Measurements from ENCODE around the gene FOXJ1. TPM values are rescaled to one million over a fixed set of nuclear protein-coding genes. Genes with fewer than 3 reads are reported as not detected.

Gene FOXJ1
- total and polyA plus RNA-seq, 5 experiments from 2014 or later, result 0.28 to 3.7 (median 2.8) TPM

GRCh38 chr17:76150712-76151622, 9.9 kb upstream of the FOXJ1 start:
- no peaks in the 10 kb centered on the region for H3K9me3 Mint-ChIP-seq
- no peaks in the 10 kb centered on the region for H3K27me3 Mint-ChIP-seq
- peak overlapping the region; percentile 95 to 100 (median 98) for H3K27ac Mint-ChIP-seq
- H3K4me1 Mint-ChIP-seq, result peaks cover 25 to 85% (median 76%) of the 10 kb centered on the region in 4 donors
- H3K4me3 Mint-ChIP-seq, result peak overlapping the region in 7 of 10 donors; percentile 56 to 95 (median 83)
- peaks cover 9 to 54% (median 41%) of the 10 kb centered on the region in 3 donors for H3K36me3 Mint-ChIP-seq
- POLR2A ChIA-PET, result interaction anchor here (0.5 to 11.3 kb wide), 23 partner anchors 8 to 366 kb away, joined by 3 to 156 read pairs (median 6); partner anchors contain the start of genes FOXJ1, RNF157, UBALD2 and UNK
- DNase-seq (no peak), ATAC-seq (no peak)

- Mint-ChIP-seq H3K36me3 (peaks cover 9 to 41% (median 35%) of the 10 kb centered on the region in 3 donors), H3K4me1 (peaks cover 30 to 88% (median 76%) of the 10 kb centered on the region in 4 donors), H3K4me3 (peak overlapping the region in 1 of 10 donors; percentile 4), H3K27ac (peak overlapping the region; percentile 40 to 99 (median 94)), H3K9me3 (no peaks in the 10 kb centered on the region), H3K27me3 (no peaks in the 10 kb centered on the region)
- POLR2A ChIA-PET, result interaction anchor here (1.1 to 9.1 kb wide), 5 partner anchors 20 to 293 kb away, joined by 3 to 156 read pairs (median 31); no protein-coding TSS in a partner anchor
- DNase-seq, result no peak
- no peak for ATAC-seq
Measured at GRCh38 chr17:76149214-76149613, 8.2 kb upstream of the FOXJ1 start.

- H3K9me3 Mint-ChIP-seq, result no peaks in the 10 kb centered on the region
- H3K4me1 Mint-ChIP-seq, result peaks cover 29 to 87% (median 75%) of the 10 kb centered on the region in 4 donors
- no peak overlapping the region for H3K4me3 Mint-ChIP-seq
- ATAC-seq (no peak), DNase-seq (no peak)
- POLR2A ChIA-PET, result interaction anchor here (8.7 to 9.1 kb wide), 2 partner anchors 22 to 32 kb away, joined by 79 to 156 read pairs; no protein-coding TSS in a partner anchor
- H3K27ac Mint-ChIP-seq, result peak overlapping the region in 5 of 10 donors; percentile 97 to 100 (median 99)
- no peaks in the 10 kb centered on the region for H3K27me3 Mint-ChIP-seq
- peaks cover 9 to 31% (median 31%) of the 10 kb centered on the region in 3 donors for H3K36me3 Mint-ChIP-seq
Measured at GRCh38 chr17:76148015-76148326, 6.9 kb upstream of the FOXJ1 start.

GRCh38 chr17:76147211-76148014, 6.4 kb upstream of the FOXJ1 start:
- no peak for DNase-seq
- no peak overlapping the region for H3K4me3 Mint-ChIP-seq
- no peak for ATAC-seq
- H3K36me3 Mint-ChIP-seq, result peaks cover 9 to 31% (median 27%) of the 10 kb centered on the region in 3 donors
- no peaks in the 10 kb centered on the region for H3K9me3 Mint-ChIP-seq
- no peaks in the 10 kb centered on the region for H3K27me3 Mint-ChIP-seq
- H3K4me1 Mint-ChIP-seq, result peaks cover 33 to 87% (median 75%) of the 10 kb centered on the region in 4 donors
- POLR2A ChIA-PET, result interaction anchor here (0.8 to 9.1 kb wide), 4 partner anchors 9 to 124 kb away, joined by 3 to 168 read pairs (median 114); no protein-coding TSS in a partner anchor
- peak overlapping the region; percentile 96 to 100 (median 98) for H3K27ac Mint-ChIP-seq

- Mint-ChIP-seq H3K27me3 (no peaks in the 10 kb centered on the region), H3K4me3 (peak overlapping the region; percentile 50 to 88 (median 80)), H3K9me3 (no peaks in the 10 kb centered on the region), H3K27ac (peak overlapping the region; percentile 96 to 100 (median 98)), H3K4me1 (peaks cover 38 to 86% (median 75%) of the 10 kb centered on the region in 4 donors), H3K36me3 (peaks cover 9 to 21% (median 20%) of the 10 kb centered on the region in 3 donors)
- POLR2A ChIA-PET, result interaction anchor here (0.6 to 7.8 kb wide), 15 partner anchors 9 to 230 kb away, joined by 3 to 168 read pairs (median 8); partner anchors contain the start of gene UBALD2
- ATAC-seq (peak; percentile 0 to 10), DNase-seq (no peak)
Measured at GRCh38 chr17:76146053-76146851, 5.2 kb upstream of the FOXJ1 start.

- Mint-ChIP-seq H3K4me1 (peaks cover 35 to 82% (median 71%) of the 10 kb centered on the region in 4 donors), H3K4me3 (peak overlapping the region; percentile 50 to 88 (median 80)), H3K27ac (peak overlapping the region; percentile 96 to 100 (median 98)), H3K9me3 (no peaks in the 10 kb centered on the region), H3K27me3 (peaks cover 0 to 1% (median 0%) of the 10 kb centered on the region in 5 donors), H3K36me3 (peaks cover 5 to 15% (median 14%) of the 10 kb centered on the region in 3 donors)
- ATAC-seq (peak; percentile 41 to 56), DNase-seq (peak in 9 of 10 donors; percentile 42 to 77 (median 57))
- POLR2A ChIA-PET, result interaction anchor here (0.6 to 7.8 kb wide), 20 partner anchors 10 to 134 kb away, joined by 3 to 168 read pairs (median 4); partner anchors contain the start of gene UBALD2
Measured at GRCh38 chr17:76145231-76146052, 4.4 kb upstream of the FOXJ1 start.

- ATAC-seq, result no peak
- H3K27me3 Mint-ChIP-seq, result peaks cover 0 to 2% (median 0%) of the 10 kb centered on the region in 5 donors
- no peak for DNase-seq
- H3K27ac Mint-ChIP-seq, result peak overlapping the region; percentile 92 to 100 (median 97)
- H3K36me3 Mint-ChIP-seq, result peaks cover 2 to 7% (median 5%) of the 10 kb centered on the region in 3 donors
- POLR2A ChIA-PET, result interaction anchor here (0.7 to 7.8 kb wide), 16 partner anchors 10 to 129 kb away, joined by 3 to 168 read pairs (median 9); partner anchors contain the start of gene UBALD2
- no peaks in the 10 kb centered on the region for H3K9me3 Mint-ChIP-seq
- peaks cover 36 to 81% (median 72%) of the 10 kb centered on the region in 4 donors for H3K4me1 Mint-ChIP-seq
- peak overlapping the region; percentile 81 to 92 (median 87) for H3K4me3 Mint-ChIP-seq
Measured at GRCh38 chr17:76142585-76143041, 1.6 kb upstream of the FOXJ1 start.

GRCh38 chr17:76142039-76142584, 1.1 kb upstream of the FOXJ1 start:
- H3K27ac Mint-ChIP-seq, result peak overlapping the region; percentile 92 to 100 (median 97)
- ATAC-seq (no peak), DNase-seq (no peak)
- peaks cover 36 to 76% (median 69%) of the 10 kb centered on the region in 4 donors for H3K4me1 Mint-ChIP-seq
- no peaks in the 10 kb centered on the region for H3K9me3 Mint-ChIP-seq
- H3K27me3 Mint-ChIP-seq, result peaks cover 0 to 2% (median 0%) of the 10 kb centered on the region in 5 donors
- POLR2A ChIA-PET, result interaction anchor here (0.7 to 7.8 kb wide), 16 partner anchors 10 to 137 kb away, joined by 3 to 168 read pairs (median 13); partner anchors contain the start of gene UBALD2
- H3K4me3 Mint-ChIP-seq, result peak overlapping the region; percentile 81 to 92 (median 87)
- peaks cover 2 to 4% (median 3%) of the 10 kb centered on the region in 3 donors for H3K36me3 Mint-ChIP-seq

GRCh38 chr17:76140661-76141211, 309 bp downstream of the FOXJ1 start:
- H3K9me3 Mint-ChIP-seq, result no peaks in the 10 kb centered on the region
- ATAC-seq (peak in 1 of 2 donors; percentile 22), DNase-seq (no peak)
- peaks cover 0 to 2% (median 2%) of the 10 kb centered on the region in 3 donors for H3K36me3 Mint-ChIP-seq
- H3K27ac Mint-ChIP-seq, result peak overlapping the region in 9 of 10 donors; percentile 72 to 100 (median 96)
- peak overlapping the region; percentile 81 to 92 (median 87) for H3K4me3 Mint-ChIP-seq
- POLR2A ChIA-PET, result interaction anchor here (0.6 to 7.8 kb wide), 17 partner anchors 8 to 139 kb away, joined by 3 to 168 read pairs (median 12); partner anchors contain the start of gene UBALD2
- peaks cover 0 to 2% (median 0%) of the 10 kb centered on the region in 5 donors for H3K27me3 Mint-ChIP-seq
- H3K4me1 Mint-ChIP-seq, result peaks cover 34 to 70% (median 66%) of the 10 kb centered on the region in 4 donors
